Embryonic facial prominence (tissue), 1 donor: ENCODE measurements around the gene MYOCD.

Experiments used
- DNase-seq: peaks from one replicate; pipeline ENCODE4 v3.0.0-alpha.2; 2016; ENCODE audit errors: extremely low spot score

The MYOCD gene

GRCh38 chr17:12643822-12644221, 21.9 kb upstream of the MYOCD start:
- no peak for DNase-seq

GRCh38 chr17:12644623-12645022, 21.1 kb upstream of the MYOCD start:
- no peak for DNase-seq

- no peak for DNase-seq
These were observed 18.8 kb upstream of the MYOCD start for GRCh38 chr17:12646761-12647422.

- no peak for DNase-seq
These were observed 17.2 kb upstream of the MYOCD start for GRCh38 chr17:12648498-12648897.

- no peak for DNase-seq
These were observed 9.8 kb upstream of the MYOCD start for GRCh38 chr17:12655936-12656335.

GRCh38 chr17:12656354-12656753, 9.3 kb upstream of the MYOCD start:
- no peak for DNase-seq

GRCh38 chr17:12659500-12659899, 6.2 kb upstream of the MYOCD start:
- DNase-seq, result no peak

GRCh38 chr17:12664252-12664651, 1.4 kb upstream of the MYOCD start:
- DNase-seq, result no peak

GRCh38 chr17:12664894-12665262, 812 bp upstream of the MYOCD start:
- DNase-seq, result no peak

GRCh38 chr17:12666718-12667117, 1.0 kb downstream of the MYOCD start:
- DNase-seq, result no peak

GRCh38 chr17:12667299-12667958, 1.7 kb downstream of the MYOCD start:
- DNase-seq, result no peak

- no peak for DNase-seq
These were observed 6.2 kb downstream of the MYOCD start for GRCh38 chr17:12671906-12672305.

GRCh38 chr17:12672947-12673346, 7.3 kb downstream of the MYOCD start:
- no peak for DNase-seq

- no peak for DNase-seq
These were observed 8.1 kb downstream of the MYOCD start for GRCh38 chr17:12673788-12674187.

GRCh38 chr17:12680407-12680897, 14.8 kb downstream of the MYOCD start:
- no peak for DNase-seq

GRCh38 chr17:12680993-12681392, 15.3 kb downstream of the MYOCD start:
- DNase-seq, result no peak

GRCh38 chr17:12683299-12683698, 17.6 kb downstream of the MYOCD start:
- no peak for DNase-seq

- no peak for DNase-seq
These were observed 20.8 kb downstream of the MYOCD start for GRCh38 chr17:12686486-12686885.

GRCh38 chr17:12688382-12688781, 22.7 kb downstream of the MYOCD start:
- no peak for DNase-seq

GRCh38 chr17:12691173-12691572, 25.5 kb downstream of the MYOCD start:
- DNase-seq, result no peak

- no peak for DNase-seq
These were observed 27.9 kb downstream of the MYOCD start for GRCh38 chr17:12693640-12694039.

GRCh38 chr17:12706070-12706469, 40.4 kb downstream of the MYOCD start:
- DNase-seq, result no peak

- no peak for DNase-seq
These were observed 43.4 kb downstream of the MYOCD start for GRCh38 chr17:12709063-12709462.

GRCh38 chr17:12712415-12712814, 46.7 kb downstream of the MYOCD start:
- no peak for DNase-seq
